HG02623 (cell line): ENCODE data around the gene RIMBP2.

Experiments used
- ATAC-seq: cut with Tn5 transposase; IDR thresholded peaks from one replicate; pipeline ENCODE4 v1.9.1; 2021; ENCODE audit warnings: moderate library complexity; ENCODE audit not compliant: unreplicated experiment

The RIMBP2 gene

DNA sequence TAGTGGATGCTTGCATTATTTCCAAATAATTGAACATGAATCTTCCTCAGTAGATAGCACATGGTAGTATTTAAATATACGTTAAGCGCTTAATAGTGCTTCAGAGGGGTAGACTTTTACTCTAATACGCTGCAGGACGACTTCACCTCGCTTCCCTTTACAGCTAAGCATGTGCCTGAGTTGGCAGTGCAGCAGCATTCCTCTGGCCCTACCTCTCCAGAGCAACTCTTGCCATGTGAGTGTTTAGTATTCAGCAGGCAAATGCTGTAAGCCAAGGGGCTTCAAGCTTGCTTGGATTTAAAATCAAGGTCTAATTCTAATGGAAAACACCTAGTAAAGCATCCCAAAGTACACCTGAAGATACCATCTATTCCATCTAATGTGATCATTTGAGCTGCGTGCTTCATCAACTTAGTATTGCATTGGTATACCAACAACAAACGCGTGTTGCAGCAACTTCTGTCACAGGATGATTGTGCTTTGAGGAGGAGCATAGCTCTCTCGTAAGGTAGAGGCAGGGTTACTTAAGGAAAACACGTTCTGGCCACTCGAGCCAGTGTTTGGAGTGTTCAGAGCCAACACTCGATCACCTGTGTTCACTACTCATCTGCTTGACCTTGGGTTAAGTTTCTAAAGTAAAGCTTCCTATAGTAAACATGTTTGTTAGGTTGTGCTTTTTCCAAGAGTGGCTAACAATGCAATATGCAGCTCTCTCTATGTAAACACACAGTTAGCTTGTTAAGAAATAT, 317.8 kb downstream of the RIMBP2 start:
- no peak for ATAC-seq

DNA sequence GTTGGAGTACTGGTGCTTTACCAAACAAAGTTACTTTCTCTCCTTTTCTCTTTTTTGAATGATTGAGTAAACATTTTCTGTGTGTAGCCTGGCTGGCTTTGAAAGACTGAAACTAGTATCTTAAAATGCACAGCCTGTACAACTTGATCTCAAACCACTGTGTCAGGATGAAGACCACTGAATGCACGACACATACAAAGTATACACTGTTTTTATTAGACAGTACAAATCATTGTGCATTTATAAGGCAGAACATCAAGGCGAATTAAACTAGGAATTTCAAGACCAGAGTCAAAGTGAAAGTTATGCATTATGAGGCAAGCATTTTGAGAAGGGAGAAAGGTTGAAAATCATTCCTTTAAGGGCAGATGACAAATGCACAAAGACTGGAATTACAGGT, 319.4 kb downstream of the RIMBP2 start:
- no peak for ATAC-seq

DNA sequence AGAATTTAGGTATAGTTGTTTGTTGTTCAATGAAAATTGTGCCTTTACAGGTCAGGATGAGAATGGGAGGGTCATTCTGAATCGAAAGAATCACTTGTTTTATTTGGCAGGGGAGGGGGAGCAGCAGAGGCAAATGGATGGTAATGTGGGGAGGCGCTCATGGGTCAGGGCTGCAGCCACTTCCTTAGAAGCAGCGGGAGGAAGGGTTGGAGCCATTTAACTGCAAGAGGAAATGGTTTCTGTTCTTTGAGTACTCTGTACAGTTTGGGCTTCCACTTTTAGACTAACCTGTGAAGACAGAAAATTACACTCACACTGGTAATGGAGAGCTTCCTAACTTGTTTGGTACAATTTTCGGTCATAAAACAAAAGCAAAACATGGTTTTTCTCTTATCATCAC, 321.2 kb downstream of the RIMBP2 start:
- no peak for ATAC-seq

DNA sequence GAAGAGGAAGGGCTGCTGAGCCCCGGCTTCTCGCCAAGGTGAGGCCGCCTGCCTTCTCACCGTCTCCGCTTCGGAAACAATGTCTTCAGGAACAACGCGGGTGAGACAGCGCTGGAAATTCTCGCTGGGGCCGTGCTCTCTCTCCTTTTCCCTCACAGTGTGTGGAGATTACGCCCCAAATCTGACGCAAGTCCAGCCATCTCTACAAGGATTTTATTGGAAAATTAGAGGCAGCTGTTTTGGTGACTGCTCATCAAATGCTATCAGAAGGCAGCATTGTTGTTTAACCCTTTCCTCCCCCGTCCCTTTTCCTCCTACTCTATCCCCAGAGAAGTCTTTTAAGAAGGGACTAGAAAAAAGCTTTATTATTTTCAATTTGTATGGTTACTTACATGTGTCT, 324.9 kb downstream of the RIMBP2 start:
- no peak for ATAC-seq

DNA sequence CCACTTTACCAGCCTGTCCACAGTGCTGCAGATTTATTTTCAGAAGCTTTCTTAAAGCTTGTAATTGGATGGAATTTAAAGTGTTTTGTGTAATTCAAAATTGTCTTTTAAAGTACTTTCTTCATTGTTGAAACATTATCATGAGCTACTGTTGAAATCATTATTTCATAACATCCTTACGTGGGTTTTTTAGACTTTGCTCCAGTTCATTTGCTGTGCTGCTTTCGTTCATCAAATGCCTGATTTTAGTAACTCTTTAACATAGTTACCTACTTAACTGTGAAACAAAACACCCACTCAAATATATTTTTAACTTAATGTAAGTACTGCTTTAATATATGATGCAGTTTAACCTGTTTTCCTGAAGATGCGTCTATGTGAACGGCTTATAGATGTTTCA, 330.9 kb downstream of the RIMBP2 start:
- ATAC-seq = no peak

DNA sequence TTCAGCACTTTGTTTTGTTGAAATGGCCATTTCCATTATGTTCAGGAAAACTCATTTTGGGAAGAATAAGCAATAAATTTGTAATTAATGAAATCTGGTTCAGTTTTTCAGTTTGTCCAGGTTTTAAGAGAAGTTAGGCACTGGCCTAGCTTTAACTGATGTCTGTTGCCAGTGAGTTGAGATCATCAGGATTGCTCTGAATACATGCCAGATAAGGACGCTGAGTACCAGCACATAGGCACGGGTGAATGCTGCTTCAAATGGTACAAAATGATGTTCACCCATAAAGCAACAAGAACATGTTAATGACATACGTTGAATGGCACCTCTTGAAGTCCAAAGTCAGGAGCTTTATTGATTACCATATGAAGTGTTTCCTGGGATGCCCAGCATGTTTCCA, 331.9 kb downstream of the RIMBP2 start:
- ATAC-seq = no peak

DNA sequence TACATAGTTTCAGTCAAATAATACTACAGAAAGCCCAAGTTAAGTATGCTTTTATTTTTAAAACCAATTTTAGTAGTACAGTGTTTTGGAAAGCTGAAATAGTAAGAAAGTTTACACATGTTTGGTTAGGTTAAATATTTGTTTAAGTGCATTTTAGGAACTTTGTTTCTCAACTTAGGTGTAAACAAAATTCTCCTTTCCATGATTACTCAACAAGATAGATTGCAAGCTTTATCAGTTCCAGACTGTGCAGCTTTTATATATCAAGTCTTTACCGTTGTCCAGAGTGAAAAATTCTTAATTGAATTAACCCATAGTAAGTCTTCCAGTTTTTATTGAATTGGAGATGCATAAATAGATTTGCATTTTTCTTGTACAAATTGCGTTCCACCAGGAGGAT, 333.3 kb downstream of the RIMBP2 start:
- ATAC-seq = no peak

DNA sequence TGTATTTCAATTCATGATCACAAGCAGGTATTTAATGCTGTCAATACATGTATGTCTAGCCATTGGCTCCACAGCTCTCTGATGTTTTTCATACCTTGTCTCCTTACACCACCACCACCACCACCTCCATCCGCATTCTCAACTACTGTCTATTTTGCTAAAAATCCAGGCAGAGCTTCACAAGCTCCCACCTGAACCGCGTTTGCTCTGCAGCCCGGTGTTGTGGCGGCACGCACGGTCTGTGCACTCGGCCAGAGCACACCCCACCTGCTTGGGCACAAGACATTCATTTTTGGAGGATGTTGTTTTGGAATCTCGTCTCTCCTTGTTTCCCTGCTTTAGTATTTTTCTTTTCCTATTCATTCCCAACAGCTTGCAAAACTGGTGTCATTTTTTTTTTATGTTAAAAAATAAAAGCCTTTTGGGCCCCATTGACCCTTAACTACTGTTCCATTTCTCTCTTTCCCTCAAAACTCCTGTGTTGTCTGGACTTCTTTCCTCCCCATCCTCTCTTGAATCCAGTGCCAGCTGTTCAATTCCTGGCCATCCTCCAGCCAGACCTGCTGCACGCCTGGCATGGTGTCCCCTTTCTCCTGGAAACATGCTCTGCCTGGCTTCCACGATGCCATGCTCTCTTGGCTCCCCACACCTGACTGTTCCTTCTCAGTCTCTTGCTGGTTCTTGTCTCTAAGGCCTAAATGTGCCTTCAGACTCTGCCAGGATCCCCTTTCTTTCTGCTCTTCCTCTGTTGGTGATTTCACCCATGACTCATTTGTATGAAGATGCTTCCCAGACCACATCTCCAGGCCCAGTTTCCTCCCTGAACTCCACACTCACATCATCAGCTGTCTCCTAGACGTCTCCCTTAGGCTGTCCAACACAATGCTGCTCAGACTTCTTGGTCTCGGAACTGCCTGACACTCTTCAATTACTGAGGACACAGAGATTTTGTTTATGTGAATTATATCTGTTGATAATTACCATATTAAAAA, 340.5 kb downstream of the RIMBP2 start:
- ATAC-seq = no peak

DNA sequence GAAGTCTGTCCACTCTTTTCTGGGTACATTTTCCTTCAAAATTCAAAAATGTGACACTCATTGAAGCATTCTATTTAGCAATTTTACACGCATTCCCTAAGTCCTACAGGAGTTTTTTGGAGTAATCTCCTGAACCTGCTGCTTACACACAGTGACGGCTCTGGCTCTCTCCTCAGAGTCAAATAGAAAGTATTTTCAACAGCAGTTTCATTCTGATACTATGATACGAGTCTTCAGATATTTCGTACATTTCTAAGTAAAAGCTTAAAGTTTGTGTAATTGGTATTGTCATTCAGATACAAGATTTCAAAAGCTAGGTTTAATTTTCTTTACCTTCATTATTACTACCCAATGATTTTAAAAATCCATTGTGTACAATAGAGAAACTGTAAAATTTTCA, 342.0 kb downstream of the RIMBP2 start:
- no peak for ATAC-seq

DNA sequence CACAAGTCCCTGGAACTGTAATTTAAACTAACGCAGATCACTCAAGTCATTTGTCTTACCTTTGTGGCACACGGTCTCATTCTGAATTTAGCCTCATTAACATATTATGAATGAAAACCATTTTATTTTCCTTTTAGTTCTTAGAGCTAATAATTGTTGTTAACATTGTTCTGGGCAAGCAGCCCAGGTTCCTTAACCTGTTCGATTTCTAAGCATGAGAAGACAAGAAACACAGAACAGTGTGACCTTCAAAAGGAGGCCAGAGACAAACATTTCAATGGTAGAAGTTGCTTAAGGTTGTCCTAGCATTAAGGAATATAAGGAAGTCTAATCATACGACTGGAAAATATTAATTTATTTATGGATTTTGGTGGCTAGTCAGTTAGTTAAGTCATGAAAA, 343.2 kb downstream of the RIMBP2 start:
- ATAC-seq = no peak

DNA sequence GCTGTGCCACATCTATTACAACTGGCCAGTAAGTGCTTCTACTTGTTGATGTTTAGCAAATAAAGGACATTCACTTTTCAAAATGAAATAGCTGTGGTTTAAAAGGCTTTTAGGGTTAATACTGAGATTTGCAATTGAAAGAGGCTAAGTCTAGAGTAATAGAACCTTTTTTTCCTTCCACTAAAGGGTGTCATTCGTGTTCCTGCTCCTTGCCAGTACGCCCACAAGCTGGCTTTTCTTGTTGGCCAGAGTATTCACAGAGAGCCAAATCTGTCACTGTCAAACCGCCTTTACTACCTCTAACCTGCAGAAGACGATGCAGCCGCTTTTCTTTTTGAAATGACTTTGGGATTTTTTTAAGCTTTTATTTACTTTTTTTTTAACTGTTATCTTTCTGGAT, 344.8 kb downstream of the RIMBP2 start:
- no peak for ATAC-seq

DNA sequence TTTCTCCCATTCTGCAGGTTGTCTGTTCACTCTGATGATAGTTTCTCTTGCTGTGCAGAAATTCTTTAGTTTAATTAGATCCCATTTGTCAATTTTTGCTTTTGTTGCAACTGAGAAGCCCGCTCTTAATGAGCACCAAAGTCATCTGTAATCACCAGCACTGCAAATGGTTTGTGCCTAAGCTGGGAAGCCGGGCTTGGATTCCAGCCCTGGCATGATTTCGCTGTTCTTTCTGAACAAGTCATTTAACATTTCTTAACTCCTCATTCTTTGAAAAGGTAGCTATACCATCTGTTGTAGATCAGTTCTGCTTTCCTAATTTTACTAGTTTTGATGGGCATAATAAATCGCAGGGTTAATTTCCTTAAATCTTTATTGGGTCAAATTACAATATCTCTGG, 346.3 kb downstream of the RIMBP2 start:
- ATAC-seq = no peak

DNA sequence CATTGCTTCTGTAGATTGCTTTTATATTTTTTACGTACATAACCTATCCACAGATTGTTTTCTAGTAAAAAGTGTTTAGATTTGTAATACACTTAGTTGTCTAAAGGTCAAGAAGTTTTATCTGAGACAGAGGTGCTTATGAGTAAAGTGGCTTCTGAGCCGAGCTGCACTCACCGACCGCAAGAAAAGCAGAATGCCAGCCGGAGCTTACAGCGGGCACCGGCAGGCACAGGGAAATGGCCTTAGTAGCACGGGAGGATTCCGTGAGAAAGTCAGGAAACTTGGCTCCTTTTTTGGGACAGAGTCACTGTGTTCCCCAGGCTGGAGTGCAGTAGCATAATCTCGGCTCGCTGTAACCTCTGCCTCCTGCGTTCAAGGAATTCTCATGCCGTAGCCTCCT, 348.6 kb downstream of the RIMBP2 start:
- no peak for ATAC-seq

DNA sequence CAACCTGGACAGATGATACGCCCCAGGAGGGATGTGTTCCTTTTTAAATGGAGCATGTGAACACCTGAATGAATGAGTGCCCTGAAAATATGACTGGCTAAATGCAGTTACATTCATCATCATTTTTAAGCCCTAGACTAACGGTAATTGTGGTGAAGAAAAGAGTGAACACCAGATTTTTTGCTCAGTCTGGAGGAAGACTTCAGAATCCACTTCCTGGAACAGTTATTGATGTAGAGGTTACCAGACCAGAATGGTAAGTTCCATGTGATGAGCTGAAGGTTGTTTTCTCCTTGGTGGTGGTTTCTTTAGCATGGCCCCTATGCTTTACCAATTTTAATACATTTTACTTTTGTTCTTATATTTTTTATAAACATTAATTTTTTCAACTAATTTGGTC, 349.1 kb downstream of the RIMBP2 start:
- no peak for ATAC-seq

DNA sequence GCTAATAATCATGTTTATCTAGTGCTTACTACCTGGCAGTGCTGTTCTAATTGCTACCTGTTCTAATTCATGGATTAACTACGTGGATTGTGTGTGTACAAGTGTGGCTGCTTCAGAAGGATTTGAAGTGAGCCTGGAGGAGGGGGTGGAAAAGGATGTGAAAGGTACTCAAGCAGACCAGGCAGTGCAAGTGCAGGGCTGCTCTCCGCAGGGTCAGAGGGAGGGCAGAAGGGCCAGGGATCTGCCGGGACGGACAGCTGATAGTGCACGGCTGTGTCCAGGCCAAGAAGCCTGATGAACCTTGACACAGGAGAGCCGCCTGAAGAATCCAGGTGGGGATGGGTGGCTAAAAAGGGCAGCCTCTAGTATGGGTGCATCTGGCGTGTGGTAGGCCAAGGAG, 349.9 kb downstream of the RIMBP2 start:
- no peak for ATAC-seq

DNA sequence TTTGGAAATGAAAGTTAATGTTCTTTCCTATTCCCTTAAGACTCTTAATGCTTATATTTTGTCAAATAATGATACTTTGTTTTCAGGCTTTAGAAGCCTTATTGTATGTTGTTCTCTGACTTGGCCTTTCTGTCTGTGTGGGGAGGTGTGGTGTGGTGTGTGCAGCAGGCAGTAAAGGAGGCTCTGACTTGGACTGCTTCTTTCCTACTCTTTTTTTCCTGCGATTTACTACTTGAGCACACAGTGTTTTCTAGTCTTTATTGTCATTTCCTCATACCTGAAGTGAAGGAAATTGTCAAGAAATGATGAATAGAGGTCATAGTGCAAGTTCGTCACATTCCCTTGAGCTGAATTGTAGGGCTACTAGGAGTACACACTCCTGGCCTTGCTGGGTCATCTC, 351.5 kb downstream of the RIMBP2 start:
- ATAC-seq = no peak

DNA sequence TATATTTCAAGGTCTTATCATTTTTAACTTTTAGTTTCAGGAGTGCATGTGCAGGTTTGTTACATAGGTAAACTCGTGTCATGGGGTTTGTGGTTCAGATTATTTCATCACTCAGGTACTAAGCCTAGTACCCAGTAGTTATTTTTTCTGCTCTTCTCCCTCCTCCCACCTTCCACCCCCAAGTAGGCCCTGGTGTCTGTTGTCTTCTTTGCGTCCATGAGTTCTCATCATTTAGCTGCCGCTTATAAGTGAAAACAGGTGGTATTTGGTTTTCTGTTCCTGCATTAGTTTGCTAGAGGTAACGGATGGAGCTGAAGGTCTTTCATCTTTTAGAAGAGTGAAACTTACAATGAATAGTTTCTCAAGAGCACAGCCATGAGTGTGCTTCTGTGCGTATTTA, 354.0 kb downstream of the RIMBP2 start:
- ATAC-seq = no peak

DNA sequence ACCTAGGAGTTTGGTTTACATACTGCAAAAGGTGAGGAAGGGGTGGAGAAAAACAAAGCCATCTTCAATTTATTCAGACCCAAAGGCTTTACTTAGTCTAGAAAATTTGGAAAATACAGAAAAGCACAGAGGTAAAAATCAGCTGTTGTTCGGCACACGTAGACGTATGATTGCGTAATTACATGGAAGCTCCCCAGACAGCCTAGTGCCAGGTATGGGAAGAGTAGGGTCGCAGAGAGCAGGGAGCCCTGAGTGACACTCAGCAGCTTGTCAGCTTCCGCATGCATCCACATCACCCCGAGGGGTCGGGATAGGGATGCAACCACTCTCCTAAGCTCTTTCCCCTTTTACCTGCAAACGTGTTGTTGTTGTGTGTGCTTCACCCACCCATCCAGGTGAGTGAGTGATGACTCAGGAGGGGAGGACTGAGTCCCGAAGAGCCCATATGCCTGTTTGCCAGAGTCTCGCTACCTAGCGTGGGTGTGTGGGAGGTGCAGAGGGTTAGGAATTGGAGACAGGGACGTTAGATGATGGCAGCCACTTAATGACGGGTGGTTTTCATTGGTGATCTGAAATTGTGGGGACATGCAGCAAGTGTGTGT, 358.3 kb downstream of the RIMBP2 start:
- no peak for ATAC-seq

DNA sequence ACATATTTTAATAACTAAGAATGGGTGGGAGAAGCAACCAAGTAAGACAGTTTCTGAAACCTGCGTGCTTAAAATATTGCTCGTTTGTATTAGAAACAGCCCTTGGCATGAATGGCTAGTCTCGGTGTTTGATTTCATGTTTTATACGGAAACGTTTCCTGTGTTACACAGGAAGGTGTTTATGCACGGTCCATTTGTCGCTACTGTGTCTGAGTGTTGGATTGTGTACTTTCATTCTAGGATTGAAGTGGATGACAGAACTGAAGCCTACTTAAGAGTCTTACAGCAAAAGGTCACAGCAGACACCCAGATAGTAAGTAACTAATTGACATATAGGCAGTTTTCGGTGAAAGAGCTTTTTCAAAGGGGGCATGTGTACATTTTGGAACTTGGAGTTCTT, 358.9 kb downstream of the RIMBP2 start:
- ATAC-seq = no peak

DNA sequence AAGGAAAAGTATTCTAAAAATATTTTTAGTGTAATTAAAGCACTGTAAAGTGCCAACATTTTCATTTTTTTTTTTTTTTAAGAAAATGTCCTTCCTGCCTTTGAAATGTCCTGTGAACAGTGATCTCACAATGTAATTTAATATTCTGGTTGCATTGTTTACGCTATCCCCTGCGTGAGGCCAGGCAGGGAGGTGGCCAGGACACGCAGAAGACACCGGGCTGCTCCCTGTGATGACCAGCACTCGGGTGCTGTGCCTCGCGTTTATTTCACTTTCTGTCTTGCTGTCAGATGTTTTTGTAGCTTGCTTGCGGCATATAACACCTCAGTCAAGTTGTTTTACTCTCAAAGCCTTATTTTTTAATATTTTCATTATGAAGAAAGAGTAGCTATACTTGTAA, 359.9 kb downstream of the RIMBP2 start:
- ATAC-seq = no peak

DNA sequence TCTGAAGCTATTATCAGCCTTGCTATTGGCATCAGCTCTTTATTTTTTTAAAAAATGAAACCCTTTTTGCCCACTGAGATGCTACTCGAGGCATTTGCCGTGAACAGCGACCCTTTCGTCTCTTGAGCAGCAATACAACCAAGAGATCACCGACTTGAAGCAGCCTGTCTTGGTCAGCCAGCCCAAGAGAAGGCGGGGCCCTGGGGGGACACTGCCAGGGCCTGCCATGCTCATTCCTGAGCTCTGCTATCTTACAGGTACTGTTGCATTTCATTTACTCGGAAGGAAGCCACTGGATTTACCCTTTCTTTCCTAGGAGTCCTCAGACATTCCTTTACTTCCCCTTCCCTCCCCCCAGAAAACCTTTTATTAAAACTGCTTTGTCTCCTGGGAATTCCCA, 361.7 kb downstream of the RIMBP2 start:
- ATAC-seq = no peak

DNA sequence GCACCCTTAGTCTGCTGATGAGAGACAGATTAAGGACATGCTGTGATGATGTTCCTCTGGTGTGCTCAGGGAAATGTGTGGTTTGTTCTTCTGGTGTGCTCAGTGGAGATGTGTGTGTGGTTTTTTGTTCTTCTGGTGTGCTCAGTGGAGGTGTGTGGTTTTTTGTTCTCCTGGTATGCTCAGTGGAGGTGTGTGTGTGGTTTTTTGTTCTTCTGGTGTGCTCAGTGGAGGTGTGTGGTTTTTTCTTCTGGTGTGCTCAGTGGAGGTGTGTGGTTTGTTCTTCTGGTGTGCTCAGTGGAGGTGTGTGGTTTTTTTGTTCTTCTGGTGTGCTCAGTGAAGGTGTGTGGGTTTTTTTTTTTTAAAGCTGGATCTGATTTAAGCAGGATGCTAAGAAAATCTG, 363.0 kb downstream of the RIMBP2 start:
- no peak for ATAC-seq
